KOPT-K1 (cell line): ENCODE data around the gene SSPN.

Source experiments
- H3K27ac ChIP-seq: fragments of 200-600 bp; sonication (generic); 2 replicates; pipeline ENCODE4 v1.5.1; 2016; ENCODE audit warnings: antibody characterized with exemption, mild to moderate bottlenecking, low read depth, low read length; ENCODE audit not compliant: poor library complexity, severe bottlenecking
- H3K36me3 ChIP-seq: fragments of 200-600 bp; sonication (generic); 2 replicates; pipeline ENCODE4 v1.5.1; 2017; ENCODE audit warnings: antibody characterized with exemption, mild to moderate bottlenecking, low read length, moderate library complexity; ENCODE audit not compliant: insufficient read depth
- H3K9me3 ChIP-seq: fragments of 200-600 bp; sonication (generic); 2 replicates; pipeline ENCODE4 v1.5.1; 2017; ENCODE audit warnings: antibody characterized with exemption, low read length, mild to moderate bottlenecking; ENCODE audit not compliant: insufficient read depth, poor library complexity, severe bottlenecking

SSPN gene

DNA sequence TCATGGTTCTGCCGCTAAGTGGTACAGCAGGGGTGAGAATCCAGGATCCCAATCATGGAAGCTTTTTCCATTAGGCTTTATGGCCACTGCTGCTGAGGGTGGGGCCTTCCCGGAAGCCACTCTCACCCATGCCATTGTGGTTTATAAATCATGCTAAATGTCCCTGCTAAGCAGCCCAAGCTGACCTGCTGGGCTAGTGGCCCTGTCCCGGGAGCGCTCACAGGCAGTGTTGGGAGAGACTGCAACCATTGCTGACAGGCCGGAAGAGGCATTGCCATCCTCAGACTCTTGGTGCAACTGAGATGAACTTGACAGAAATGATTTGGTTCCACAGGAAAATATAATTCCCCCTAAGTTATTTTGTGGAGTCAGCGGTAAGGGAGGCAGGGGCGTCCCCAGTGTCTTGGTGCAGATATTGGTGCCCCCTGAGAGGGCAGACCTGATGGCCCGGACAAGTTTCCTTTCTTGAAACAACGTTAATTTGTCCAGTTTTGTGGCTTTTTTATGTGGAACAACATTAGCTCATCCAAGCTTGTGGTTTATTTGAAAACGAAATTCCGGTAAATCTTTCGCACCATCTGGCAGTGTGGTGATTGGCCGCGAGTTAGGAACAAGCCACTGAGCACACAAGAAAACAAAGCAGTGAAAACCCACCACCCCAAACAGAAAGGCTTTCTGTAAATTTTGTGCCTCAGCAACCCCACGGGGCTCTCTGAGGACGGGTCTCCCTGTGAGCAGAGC, 82.3 kb downstream of the SSPN start:
- Histone ChIP-seq H3K27ac (no peak overlapping the region), H3K36me3 (no peaks in the 10 kb centered on the region), H3K9me3 (no peaks in the 10 kb centered on the region)

DNA sequence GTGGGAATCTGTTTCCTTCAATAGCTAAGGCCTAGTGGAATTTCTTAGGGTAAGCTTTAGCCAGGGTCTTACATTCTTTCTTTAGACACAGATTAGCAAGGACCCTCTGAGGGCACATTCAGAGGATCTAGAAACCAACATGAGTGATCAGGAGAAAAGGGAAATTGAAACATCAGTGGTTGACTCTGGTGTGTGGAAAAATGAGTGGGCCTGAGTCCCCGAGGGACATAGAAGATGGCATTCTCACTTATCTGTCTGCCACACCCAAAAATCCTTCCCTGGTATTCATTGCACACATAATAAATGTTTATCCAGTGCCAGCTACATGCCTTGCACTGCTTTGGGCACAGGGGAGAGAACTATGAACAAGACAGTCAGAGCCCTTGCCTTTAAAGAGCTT, 82.9 kb downstream of the SSPN start:
- H3K9me3 ChIP-seq, result no peaks in the 10 kb centered on the region
- H3K36me3 ChIP-seq, result no peaks in the 10 kb centered on the region
- no peak overlapping the region for H3K27ac ChIP-seq

DNA sequence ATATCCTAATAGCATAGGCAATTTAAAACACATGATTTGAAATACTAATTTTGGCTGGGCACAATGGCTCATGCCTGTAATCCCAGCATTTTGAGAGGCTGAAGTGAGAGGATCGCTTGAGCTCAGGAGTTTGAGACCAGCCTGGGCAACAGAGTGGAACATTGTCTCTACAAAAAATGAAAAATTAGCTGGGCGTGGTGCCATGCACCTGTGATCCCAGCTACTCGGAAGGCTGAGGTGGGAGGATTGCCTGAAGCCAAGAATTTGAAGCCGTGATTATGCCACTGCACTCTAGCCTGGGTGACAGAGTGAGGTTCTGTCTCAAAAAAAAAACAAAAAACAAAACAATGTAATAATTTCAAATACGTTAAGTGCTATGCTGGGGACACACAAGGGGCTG, 83.3 kb downstream of the SSPN start:
- Histone ChIP-seq H3K36me3 (no peaks in the 10 kb centered on the region), H3K27ac (no peak overlapping the region)

DNA sequence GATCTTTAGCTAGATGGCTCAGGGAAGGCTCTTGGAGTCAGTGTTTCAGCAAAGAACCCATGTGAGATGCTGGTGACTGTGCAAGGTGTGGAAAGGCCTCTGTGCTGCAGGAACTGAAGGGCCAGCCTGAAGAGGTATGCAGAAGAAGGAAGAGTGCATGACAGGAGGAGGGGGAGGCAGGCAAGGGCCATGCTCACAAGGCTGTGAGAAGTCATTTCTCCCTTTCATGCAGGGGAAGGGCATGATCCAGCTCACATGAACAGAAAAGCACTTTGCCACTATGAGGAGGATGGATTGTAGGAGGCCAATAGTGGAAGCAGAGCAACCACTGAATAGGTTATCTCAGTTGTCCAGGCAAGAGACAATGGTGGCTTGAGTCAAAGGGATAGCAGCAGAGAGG, 83.7 kb downstream of the SSPN start:
- Histone ChIP-seq H3K27ac (no peak overlapping the region), H3K36me3 (no peaks in the 10 kb centered on the region), H3K9me3 (no peaks in the 10 kb centered on the region)

More for the DNA sequence above, 83.3 kb downstream of the SSPN start:
- no peaks in the 10 kb centered on the region for H3K9me3 ChIP-seq

DNA sequence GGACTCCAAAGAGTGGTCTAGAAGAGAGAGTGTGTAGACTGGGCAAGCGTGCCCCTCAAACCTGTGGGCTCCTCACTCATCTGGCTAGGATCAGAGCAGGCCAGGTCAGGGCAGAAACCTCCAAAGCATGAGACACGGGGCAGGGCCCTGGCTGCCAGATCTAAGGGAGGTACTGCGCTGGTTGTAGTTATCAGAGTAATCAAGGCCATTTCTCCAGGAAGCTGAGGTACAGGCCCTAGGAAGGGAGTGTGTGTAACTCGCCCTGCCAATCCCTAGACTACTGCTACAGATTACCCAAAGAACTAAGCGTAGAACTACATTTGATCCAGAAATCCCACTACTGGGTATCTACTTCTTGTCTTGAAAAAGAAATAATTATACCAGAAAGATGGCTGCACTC, 84.5 kb downstream of the SSPN start:
- Histone ChIP-seq H3K9me3 (no peaks in the 10 kb centered on the region), H3K27ac (no peak overlapping the region), H3K36me3 (no peaks in the 10 kb centered on the region)

DNA sequence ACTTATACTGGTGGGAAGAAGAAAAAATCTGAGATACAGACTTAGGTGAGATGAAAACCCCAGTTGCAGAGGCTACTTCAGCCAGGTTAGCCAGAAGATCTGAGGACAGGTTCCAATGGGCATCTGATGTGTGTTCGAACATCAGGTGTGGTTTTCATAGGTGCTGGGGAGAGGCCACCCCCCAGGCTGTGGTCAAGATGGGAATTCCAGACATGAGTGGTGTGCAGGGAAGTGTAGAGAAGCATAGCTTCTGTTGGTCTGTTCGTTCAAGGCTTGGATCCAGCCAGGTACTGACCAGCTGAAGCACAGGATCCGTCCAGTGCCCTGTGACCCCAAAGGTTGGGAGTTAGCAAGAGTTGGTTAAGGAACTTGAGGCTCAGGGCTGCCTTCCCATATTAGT, 85.5 kb downstream of the SSPN start:
- Histone ChIP-seq H3K27ac (no peak overlapping the region), H3K9me3 (no peaks in the 10 kb centered on the region)

DNA sequence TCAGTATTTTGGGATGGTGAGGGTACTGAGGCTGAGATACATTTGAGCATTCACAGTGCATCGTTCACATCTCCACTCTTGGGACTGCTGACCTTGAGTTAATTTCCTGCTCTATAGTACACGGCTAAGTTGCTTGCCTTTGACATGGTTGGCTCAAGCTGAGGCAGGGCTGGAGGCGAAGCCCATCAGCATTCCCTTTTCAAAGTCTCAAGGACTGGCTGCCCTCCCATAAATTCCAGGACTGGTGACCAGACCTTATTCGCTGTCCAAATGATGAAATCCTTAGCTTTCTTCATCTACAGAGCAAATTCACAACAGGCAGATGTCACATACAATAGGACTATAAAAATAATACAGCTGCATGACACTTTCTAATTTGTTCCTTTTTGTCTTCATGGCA, 85.9 kb downstream of the SSPN start:
- no peaks in the 10 kb centered on the region for H3K36me3 ChIP-seq
- H3K9me3 ChIP-seq, result no peaks in the 10 kb centered on the region
- no peak overlapping the region for H3K27ac ChIP-seq

More for the DNA sequence above, 85.5 kb downstream of the SSPN start:
- no peaks in the 10 kb centered on the region for H3K36me3 ChIP-seq

DNA sequence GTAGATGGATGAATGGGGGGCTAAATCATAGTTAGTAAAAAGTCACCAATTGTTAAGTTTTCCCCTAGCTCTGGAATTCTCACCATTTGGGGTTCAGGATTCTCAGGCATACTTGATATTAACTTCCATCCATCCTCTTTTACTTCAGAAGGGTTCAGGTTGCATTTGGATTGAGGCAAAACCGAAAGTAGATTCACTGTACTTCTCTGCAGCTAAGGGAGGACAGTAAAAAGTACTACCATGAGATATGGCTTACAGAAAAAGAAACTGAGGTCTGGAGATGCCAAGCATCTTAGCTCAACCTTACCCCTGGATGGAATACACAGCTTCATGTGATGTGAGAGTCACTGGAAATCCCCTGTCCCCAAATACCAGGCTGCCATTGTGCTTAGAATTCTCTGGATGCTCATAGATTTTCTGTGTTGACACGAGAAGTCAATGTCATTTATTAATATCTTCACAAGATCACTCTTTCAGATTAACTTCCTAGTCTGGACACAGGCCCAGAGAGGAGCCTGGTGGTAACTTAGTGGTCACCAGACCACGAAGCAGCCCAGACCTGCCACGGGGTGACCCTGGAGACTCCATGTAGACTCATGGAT, 87.1 kb downstream of the SSPN start:
- Histone ChIP-seq H3K36me3 (no peaks in the 10 kb centered on the region), H3K9me3 (no peaks in the 10 kb centered on the region), H3K27ac (no peak overlapping the region)

DNA sequence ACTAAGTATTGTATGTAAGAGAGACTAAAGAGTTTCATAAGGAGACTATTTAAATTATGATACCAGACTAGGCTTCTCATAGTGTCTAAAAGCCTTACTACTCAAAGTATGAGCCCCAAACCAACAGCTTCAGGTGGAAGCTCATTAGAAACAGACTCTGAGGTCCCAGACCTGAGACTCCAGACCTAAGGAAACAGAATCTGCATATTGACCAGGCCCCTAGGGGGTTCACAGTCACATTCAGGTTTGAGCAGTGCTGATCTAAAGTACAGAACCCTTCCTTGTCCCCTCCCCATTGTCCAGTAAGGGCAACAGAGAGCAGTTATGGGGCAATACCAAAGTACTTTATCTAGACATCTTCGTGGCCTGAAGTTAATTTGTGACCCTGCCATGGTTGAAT, 87.7 kb downstream of the SSPN start:
- Histone ChIP-seq H3K36me3 (no peaks in the 10 kb centered on the region), H3K27ac (no peak overlapping the region), H3K9me3 (no peaks in the 10 kb centered on the region)

DNA sequence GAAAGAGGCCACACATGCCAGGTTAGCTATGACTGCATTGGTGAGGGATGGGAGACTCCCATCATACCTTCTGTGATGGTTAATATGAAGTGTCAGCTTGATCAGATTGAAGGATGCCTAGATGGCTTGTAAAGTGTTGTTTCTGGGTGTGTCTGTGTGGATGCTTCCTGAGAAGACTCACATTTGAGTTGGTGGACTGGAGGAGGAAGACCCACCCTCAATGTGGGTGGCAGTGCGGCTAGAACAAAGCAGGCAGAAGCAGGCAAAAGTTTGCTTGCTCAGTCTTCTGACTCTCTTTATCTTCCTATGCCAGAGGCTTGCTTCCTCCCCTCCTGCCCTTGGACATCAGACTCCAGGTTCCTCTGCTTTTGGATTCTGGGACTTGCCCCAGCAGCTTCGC, 88.2 kb downstream of the SSPN start:
- H3K9me3 ChIP-seq, result no peaks in the 10 kb centered on the region
- H3K36me3 ChIP-seq, result no peaks in the 10 kb centered on the region
- H3K27ac ChIP-seq, result no peak overlapping the region

DNA sequence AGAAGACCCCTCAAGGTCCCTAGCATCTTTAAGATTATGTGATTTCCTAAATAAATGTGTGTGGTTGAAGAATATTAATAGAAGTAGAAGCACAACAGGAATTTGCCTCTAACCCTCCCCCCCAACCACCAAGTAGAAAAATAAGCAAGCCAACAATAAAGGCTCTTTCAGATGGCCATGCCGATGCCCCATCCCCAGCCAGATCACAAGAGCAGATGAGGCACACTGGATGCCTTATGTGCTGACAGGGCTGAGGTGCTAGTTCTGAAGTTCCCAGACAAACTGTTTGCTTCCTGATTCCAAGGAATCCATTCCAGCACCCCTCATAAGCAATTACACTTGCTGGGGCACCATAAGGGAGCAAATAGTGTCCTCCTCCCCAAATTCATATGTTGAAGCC, 90.0 kb downstream of the SSPN start:
- no peaks in the 10 kb centered on the region for H3K36me3 ChIP-seq
- H3K27ac ChIP-seq, result no peak overlapping the region

DNA sequence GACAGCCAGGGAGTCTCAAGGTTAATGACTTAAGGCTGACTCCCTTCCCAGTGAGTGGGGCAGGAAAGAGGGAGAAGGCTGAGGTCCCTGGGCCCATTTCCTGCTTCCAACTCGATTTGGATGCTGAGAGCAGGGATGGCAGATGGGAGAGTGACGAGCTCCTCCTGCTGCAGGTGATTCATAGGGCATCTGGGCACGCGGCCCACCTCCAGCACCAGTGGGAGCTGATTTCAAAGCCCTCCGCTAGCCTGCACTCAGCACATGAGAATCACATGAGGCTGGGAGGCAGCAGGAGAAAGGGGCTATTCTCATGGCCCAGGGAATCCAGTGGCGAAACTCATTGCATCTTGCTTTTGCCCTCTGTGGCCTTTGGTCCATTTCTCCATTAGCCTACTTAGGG, 90.8 kb downstream of the SSPN start:
- H3K27ac ChIP-seq, result no peak overlapping the region
- no peaks in the 10 kb centered on the region for H3K36me3 ChIP-seq
- no peaks in the 10 kb centered on the region for H3K9me3 ChIP-seq

More for the DNA sequence above, 90.0 kb downstream of the SSPN start:
- no peaks in the 10 kb centered on the region for H3K9me3 ChIP-seq

DNA sequence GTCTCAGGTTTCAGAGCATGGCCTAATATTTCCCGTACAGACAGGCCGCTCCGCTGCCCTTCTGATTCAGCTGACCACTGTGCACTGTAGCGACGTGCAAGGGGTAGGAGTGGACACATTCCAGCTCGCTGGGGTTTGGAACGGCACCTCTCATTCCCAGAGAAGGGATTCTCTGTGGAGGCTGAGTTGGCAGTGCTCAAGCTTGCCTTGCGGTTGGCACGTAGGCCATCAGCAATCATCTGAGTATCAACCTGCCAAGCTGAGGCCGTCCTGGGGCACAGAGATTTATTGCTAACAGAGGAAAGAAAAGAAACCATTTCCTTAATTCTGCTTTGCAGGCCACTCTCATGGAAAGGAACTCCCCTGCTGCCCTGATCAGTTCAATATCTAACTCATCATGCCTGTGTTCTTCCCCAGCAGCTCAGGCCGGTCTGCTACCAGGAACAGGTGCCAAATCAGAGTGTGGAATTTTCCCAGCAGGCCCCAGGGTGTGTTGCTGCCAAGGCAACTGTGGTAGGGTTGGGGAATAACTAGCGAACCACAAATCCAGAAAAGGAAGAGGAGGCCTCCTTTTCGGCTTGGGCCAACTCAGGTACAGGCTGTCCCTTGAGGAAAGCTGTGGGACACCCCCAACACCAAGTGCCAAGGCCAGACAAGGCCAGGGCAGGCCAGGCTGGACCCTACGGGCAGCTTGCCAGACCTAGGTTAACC, 92.5 kb downstream of the SSPN start:
- H3K27ac ChIP-seq, result no peak overlapping the region
- no peaks in the 10 kb centered on the region for H3K9me3 ChIP-seq
- H3K36me3 ChIP-seq, result no peaks in the 10 kb centered on the region

DNA sequence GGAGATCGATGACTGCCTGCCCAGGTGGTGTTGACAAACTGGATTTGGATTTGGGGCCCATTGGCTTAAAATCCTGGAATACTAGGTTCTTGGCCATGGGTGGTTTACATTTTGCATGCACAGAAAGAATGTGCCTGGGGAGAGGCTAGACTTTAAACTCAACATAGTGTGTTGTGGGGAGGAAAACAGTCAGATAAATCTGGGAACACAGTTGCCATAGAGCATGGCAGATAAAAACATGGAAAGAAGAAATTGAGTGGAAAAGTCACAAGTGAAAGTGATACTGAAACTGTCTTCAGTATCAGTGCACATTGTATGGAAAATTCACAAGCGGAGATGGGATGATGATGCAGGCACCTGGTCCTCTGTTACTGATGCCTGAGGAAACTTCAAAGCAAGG, 95.2 kb downstream of the SSPN start:
- H3K9me3 ChIP-seq, result no peaks in the 10 kb centered on the region

DNA sequence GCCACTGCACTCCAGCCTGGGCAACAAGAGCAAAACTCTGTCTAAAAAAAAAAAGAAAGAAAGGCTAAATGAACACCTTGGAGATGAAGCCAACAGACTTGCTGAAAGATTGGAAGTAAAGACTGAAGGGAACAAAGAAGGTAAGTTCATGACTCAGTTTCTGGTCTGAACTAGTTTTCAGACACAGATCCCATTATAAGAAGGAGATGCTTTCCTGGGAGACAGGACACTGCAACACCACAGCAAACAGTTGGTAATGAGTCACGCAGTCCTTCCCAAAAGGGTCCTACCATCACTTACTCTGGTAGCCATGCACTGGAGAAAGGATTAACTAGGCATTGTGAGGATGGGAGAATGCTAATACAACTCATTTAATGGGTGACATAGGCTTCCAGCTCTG, 97.2 kb downstream of the SSPN start:
- Histone ChIP-seq H3K9me3 (no peaks in the 10 kb centered on the region), H3K27ac (no peak overlapping the region), H3K36me3 (no peaks in the 10 kb centered on the region)

More for the DNA sequence above, 95.2 kb downstream of the SSPN start:
- Histone ChIP-seq H3K27ac (no peak overlapping the region), H3K36me3 (no peaks in the 10 kb centered on the region)
